Measurements from ENCODE around the gene NIM1K.

DNA sequence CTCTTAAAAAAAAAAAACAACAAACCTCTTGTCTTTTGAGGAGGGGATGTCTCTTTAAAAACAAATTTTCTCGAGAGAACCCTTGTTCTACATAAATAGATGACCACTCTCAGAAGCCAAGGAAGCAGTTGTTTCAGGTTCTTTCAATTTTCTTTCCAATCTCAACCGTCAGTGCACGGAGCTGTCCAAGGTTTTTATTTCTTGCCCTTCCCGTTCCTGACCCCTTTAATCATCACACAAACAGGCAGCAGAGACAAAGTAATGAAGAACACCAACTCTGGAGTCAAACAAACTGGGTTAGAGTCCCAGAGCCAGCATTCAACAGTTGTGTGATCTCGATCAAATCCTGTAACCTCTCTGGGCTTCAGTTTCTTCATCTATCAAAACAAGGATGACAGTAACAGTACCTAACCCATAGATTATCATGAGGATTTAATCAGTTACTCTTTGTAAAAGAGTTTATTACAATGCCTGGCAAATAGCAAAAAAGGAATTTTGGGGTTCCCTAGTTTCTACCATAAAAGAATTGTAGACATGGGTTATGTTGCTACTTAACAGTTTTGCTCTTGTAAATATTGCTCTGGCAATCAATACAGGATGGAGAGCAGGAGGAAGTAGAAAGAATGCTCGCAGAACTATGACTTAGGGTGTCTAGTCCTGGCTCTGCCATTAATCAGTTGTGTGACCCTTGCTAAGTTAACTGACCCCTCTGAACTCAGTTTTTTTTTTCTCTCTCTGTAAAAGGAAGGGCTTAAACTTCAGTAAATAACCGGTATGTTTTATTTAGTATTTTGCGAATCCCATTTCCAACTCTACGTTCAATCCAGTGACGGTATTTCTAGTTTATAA, 1.0 kb upstream of the NIM1K start:
- no peak for TF ChIP-seq POLR2A (IDR thresholded peaks at IDR 0.05)
- TF ChIP-seq, protein P1, sequence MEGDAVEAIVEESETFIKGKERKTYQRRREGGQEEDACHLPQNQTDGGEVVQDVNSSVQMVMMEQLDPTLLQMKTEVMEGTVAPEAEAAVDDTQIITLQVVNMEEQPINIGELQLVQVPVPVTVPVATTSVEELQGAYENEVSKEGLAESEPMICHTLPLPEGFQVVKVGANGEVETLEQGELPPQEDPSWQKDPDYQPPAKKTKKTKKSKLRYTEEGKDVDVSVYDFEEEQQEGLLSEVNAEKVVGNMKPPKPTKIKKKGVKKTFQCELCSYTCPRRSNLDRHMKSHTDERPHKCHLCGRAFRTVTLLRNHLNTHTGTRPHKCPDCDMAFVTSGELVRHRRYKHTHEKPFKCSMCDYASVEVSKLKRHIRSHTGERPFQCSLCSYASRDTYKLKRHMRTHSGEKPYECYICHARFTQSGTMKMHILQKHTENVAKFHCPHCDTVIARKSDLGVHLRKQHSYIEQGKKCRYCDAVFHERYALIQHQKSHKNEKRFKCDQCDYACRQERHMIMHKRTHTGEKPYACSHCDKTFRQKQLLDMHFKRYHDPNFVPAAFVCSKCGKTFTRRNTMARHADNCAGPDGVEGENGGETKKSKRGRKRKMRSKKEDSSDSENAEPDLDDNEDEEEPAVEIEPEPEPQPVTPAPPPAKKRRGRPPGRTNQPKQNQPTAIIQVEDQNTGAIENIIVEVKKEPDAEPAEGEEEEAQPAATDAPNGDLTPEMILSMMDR (IDR thresholded peaks at IDR 0.05), result no peak
